Psoas muscle (tissue), 8 donors: Measurements from ENCODE around the gene ZC3H10. TPM values are rescaled to one million over a fixed set of nuclear protein-coding genes. Genes with fewer than 3 reads are reported as not detected.

Experiments
- ATAC-seq, 4 donors: fragments of 200-7000 bp; cut with Tn5 transposase; one replicate each; pipeline ENCODE4 v1.9.1; 2020; ENCODE audit warnings: moderate library complexity in 3 of 4, mild to moderate bottlenecking in 2 of 4
- DNase-seq, 2 donors: peaks; one replicate each; pipeline ENCODE4 v3.0.0-alpha.2; 2020
- H3K27ac ChIP-seq: fragments of 200-600 bp; one replicate; pipeline ENCODE4 v1.8.0; 2022
- H3K27me3 ChIP-seq, 3 donors: fragments of 200-600 bp in 1 of 3; one replicate each; pipeline versions ENCODE4 v1.6.1 to v1.8.0; 2013 to 2022; ENCODE audit warnings: low read length in 2 of 3, mild to moderate bottlenecking in 2 of 3, moderate library complexity in 1 of 3; ENCODE audit not compliant: insufficient read depth in 3 of 3
- H3K36me3 ChIP-seq, 2 donors: fragments of 200-600 bp in 1 of 2; one replicate each; pipeline versions ENCODE4 v1.6.1 to v1.8.0; 2013 to 2022; ENCODE audit warnings: low read depth in 1 of 2, mild to moderate bottlenecking in 1 of 2, moderate library complexity in 1 of 2; ENCODE audit not compliant: insufficient read depth in 1 of 2
- H3K4me1 ChIP-seq: fragments of 200-600 bp; one replicate; pipeline ENCODE4 v1.8.0; 2022
- H3K4me3 ChIP-seq: fragments of 200-600 bp; one replicate; pipeline ENCODE4 v1.8.0; 2022; ENCODE audit warnings: mild to moderate bottlenecking
- H3K9me3 ChIP-seq: fragments of 200-600 bp; one replicate; pipeline ENCODE4 v1.8.0; 2022
- WGBS, 3 donors: extraction: QIAGEN DNeasy Blood & Tissue Kit; methylation state at CpG; one replicate each; pipeline versions ENCODE4 v1.1.6 to v1.1.7; 2013; 5-methylcytosine and 5-hydroxymethylcytosine counted together
- intact Hi-C, 2 donors: fragments of 100-400 bp; cut with DNase I; formaldehyde crosslinking; loops; one replicate each; pipeline versions ENCODE4 v1.11.0 to v1.14.2; 2022
- polyA plus RNA-seq, 3 donors: library from polyadenylated mRNA; stranded (reverse); fragments of 200-250 nt; gene quantifications; one replicate each; pipeline ENCODE4 v1.2.3, GENCODE V29; 2013
- total RNA-seq, 4 donors: library from RNA; stranded (reverse); fragmentation: NEBNext Ultra II Directional in 2 of 4; extraction: Animal tissue kit (Norgen Biotek cat#: 25700) in 2 of 4; gene quantifications; one replicate each; pipeline versions ENCODE4 v1.2.1 to v1.2.4, GENCODE V29; 2021 to 2023
- TF ChIP-seq, protein P1 (sequence below): fragments of 200-600 bp; IDR thresholded peaks from one replicate; pipeline ENCODE4 v1.8.0; 2022; ENCODE audit warnings: antibody characterized with exemption
- donor health status: healthy with polysubstance abuse.
- donor health status: DM: no; HTN: no; CAD: no; lungs with moderate emphysema.
- donor health status: Bipolar disorder and iron deficiency.
- donor health status: healthy.
- donor health status: DM: yes; HTN: yes; CAD: no.
- donor health status: DM: no; HTN: no; CAD: no.
- donor health status: DM: no; HTN: no; CAD: no.
- donor health status: DM: yes; HTN: yes; CAD: no.

ZC3H10 gene
- total and polyA plus RNA-seq, 7 donors, result 3.5 to 10.3 (median 5.4) TPM

DNA sequence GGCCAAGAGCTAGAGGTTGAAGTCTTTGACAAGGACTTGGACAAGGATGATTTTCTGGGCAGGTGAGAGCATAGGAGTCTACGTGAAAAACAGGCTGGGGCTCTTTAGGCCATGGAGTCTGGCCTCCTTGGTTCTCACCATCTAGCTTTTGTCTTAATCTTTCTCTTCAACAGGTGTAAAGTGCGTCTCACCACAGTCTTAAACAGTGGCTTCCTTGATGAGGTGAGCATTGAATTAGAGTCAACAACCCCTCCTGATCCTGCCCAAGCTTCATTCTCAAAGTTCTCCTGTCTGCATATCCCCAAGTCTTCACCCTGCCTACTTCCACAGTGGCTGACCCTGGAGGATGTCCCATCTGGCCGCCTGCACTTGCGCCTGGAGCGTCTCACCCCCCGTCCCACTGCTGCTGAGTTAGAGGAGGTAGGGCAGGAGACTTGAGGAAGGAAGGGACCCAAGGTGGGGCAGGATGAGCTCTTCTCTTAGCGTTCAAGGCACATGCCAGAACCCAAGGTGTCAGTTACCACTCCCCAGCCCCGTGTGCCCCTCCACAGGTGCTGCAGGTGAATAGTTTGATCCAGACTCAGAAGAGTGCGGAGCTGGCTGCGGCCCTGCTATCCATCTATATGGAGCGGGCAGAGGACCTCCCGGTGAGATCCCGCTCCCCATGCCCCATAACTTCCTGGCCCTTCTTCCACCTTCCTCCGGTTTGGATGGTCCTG is 19.9 kb downstream of the ZC3H10 start:
- no peak for ATAC-seq
- H3K9me3 ChIP-seq, result no peaks in the 10 kb centered on the region
- peaks cover 15 to 100% of the 10 kb centered on the region in 2 donors for H3K36me3 ChIP-seq
- TF ChIP-seq, protein P1, sequence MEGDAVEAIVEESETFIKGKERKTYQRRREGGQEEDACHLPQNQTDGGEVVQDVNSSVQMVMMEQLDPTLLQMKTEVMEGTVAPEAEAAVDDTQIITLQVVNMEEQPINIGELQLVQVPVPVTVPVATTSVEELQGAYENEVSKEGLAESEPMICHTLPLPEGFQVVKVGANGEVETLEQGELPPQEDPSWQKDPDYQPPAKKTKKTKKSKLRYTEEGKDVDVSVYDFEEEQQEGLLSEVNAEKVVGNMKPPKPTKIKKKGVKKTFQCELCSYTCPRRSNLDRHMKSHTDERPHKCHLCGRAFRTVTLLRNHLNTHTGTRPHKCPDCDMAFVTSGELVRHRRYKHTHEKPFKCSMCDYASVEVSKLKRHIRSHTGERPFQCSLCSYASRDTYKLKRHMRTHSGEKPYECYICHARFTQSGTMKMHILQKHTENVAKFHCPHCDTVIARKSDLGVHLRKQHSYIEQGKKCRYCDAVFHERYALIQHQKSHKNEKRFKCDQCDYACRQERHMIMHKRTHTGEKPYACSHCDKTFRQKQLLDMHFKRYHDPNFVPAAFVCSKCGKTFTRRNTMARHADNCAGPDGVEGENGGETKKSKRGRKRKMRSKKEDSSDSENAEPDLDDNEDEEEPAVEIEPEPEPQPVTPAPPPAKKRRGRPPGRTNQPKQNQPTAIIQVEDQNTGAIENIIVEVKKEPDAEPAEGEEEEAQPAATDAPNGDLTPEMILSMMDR, result no peak
- no peak overlapping the region for H3K4me3 ChIP-seq
- H3K27me3 ChIP-seq, result no peaks in the 10 kb centered on the region
- intact Hi-C loops, result no loop called here
- no peak overlapping the region for H3K27ac ChIP-seq
- WGBS, 3 donors, result 93 to 95% (median 94%) methylated on average over 14 of the region's 14 CpGs
- no peak for DNase-seq
- H3K4me1 ChIP-seq, result no peaks in the 10 kb centered on the region

DNA sequence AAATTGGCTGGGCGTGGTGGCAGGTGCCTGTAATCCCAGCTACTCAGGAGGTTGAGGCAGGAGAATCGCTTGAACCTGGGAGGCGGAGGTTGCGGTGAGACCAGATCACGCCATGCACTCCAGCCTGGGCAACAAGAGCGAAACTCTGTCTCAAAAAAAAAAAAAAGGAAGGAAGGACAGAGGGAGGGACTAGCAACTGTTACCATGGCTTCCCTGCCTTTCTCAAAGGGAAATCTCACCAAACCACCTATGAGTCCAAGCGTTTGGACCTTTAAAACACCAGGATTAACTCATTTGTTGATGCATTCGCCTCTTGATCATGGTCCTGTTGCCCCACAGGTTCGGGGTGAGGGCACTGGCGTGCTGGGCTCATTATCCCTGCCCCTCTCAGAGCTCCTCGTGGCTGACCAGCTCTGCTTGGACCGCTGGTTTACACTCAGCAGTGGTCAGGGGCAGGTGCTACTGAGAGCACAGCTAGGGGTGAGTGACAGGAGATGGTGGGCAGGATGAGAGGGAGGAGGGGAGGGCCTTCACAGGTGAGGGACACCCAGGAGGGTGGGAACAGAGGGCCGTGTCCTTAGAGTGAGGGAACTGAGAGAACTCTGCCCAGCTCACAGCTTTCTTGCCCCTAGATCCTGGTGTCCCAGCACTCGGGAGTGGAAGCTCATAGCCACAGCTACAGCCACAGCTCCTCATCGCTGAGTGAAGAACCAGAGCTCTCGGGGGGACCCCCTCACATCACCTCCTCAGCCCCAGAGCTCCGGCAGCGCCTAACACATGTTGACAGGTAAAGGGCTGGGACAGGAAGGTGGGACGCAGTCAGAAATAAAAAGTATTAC is 24.1 kb downstream of the ZC3H10 start:
- Histone ChIP-seq H3K9me3 (no peaks in the 10 kb centered on the region), H3K4me1 (peaks cover 3% of the 10 kb centered on the region), H3K27ac (peak overlapping the region; percentile 16), H3K36me3 (peaks cover 9 to 84% of the 10 kb centered on the region in 2 donors), H3K4me3 (no peak overlapping the region), H3K27me3 (no peaks in the 10 kb centered on the region)
- ATAC-seq, result peak in 1 of 4 donors; percentile 30
- intact Hi-C loops, result no loop called here
- 86 to 91% (median 88%) methylated on average over 19 of the region's 19 CpGs for WGBS, 3 donors
- TF ChIP-seq, protein P1, result no peak
- no peak for DNase-seq

DNA sequence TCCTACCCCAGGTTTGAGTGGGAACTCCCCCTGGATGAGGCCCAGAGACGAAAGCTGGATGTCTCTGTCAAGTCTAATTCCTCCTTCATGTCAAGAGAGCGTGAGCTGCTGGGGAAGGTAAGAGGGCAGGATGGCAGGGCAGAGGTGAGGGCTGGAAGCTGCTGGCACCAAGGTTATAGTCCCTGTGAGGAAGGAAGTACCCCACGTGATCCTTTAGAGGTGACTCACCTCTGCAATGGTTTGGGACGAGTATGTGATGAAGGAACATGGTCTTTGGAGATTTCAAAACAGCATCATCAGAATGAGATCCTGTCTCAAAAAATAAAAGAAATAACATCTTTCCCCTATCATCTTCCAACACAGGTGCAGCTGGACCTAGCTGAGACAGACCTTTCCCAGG is 25.2 kb downstream of the ZC3H10 start:
- DNase-seq (no peak), ATAC-seq (no peak)
- peaks cover 5 to 73% of the 10 kb centered on the region in 2 donors for H3K36me3 ChIP-seq
- peaks cover 3% of the 10 kb centered on the region for H3K4me1 ChIP-seq
- WGBS, 3 donors, result 66 to 78% (median 78%) methylated on average over 4 of the region's 4 CpGs
- H3K9me3 ChIP-seq, result no peaks in the 10 kb centered on the region
- intact Hi-C loops, result no loop called here
- TF ChIP-seq, protein P1, result no peak
- H3K27ac ChIP-seq, result peak overlapping the region; percentile 43
- no peak overlapping the region for H3K4me3 ChIP-seq
- no peaks in the 10 kb centered on the region for H3K27me3 ChIP-seq

DNA sequence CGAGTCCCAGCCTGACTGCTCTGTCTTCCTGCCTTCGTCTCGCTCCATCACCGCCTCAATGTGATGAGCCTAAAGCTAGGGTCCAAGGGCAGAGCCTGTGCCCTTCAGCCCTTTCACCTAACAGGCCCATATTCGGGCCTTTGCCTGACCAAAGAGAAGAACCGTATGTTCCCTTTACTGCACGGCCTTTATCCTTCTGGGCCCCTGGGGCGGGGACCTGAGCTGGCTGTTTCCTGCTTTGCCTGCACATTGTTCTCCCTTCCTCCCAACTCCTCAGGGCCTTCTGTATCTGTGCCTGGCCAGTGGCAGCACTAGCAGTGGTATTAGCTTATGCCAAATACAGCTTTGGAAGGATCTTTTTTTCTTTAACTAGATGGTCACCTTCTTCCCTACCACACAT is 25.8 kb downstream of the ZC3H10 start:
- peak in 3 of 4 donors; percentile 20 to 47 (median 24) for ATAC-seq
- intact Hi-C loops, result no loop called here
- H3K36me3 ChIP-seq, result peaks cover under 1 to 67% of the 10 kb centered on the region in 2 donors

More for the DNA sequence above, 25.8 kb downstream of the ZC3H10 start:
- no peak for DNase-seq
- Histone ChIP-seq H3K4me1 (peaks cover 3% of the 10 kb centered on the region), H3K4me3 (no peak overlapping the region), H3K27me3 (no peaks in the 10 kb centered on the region), H3K27ac (peak overlapping the region; percentile 43), H3K9me3 (no peaks in the 10 kb centered on the region)
- WGBS, 3 donors, result 66 to 74% (median 71%) methylated on average over 8 of the region's 8 CpGs
- TF ChIP-seq, protein P1, result no peak
